HepG2 (cell line): ENCODE measurements around the gene ETHE1. TPM values are rescaled to one million over a fixed set of nuclear protein-coding genes. Genes with fewer than 3 reads are reported as not detected.
"Not testable (repeated sequence)": the region's sequence is repeated elsewhere in the genome, so short reads cannot be mapped to it uniquely, and the experiment has no call there.

Source experiments
- ATAC-seq: fragments of 200-7000 bp; cut with Tn5 transposase; 3 replicates; pipeline ENCODE4 v1.9.1; 2020; ENCODE audit warnings: mild to moderate bottlenecking, moderate library complexity
- BruUV-seq: library from RNA; stranded (reverse); fragments of 400-500 nt; replicated peaks from 2 replicates; lab custom pipeline; 2021; lab: Mats Ljungman, UMichigan
- CTCF ChIA-PET: fragments of 300-600 bp; formaldehyde crosslinking; extraction: SDS; loops from one replicate; lab custom pipeline; 2021; ENCODE audit warnings: low total read pairs, inconsistent platforms, low intra/inter-chr PET ratio; lab: Yijun Ruan, JAX
- POLR2A ChIA-PET: fragments of 350-600 bp; sonication (Branson Sonifier 250); formaldehyde crosslinking; loops from one replicate; lab custom pipeline; 2020; ENCODE audit warnings: antibody characterized with exemption, inconsistent platforms; lab: Yijun Ruan, JAX
- DNase-seq: peaks from one replicate; pipeline ENCODE4 v3.0.0-alpha.2; 2015; ENCODE audit warnings: low spot score
- FAIRE-seq: peaks from 3 replicates; lab custom pipeline; 2011; peaks lifted over from hg19 to GRCh38; lab: Jason Lieb, UNC
- H2AFZ ChIP-seq: one replicate; pipeline ENCODE4 v1.6.1; 2011; ENCODE audit warnings: low read length, inconsistent platforms
- H3K27ac ChIP-seq: fragments of 300-600 bp; 3 replicates; pipeline ENCODE4 v1.8.0; 2011; ENCODE audit warnings: mixed run types, mild to moderate bottlenecking, mixed read lengths, low read length, inconsistent platforms; ENCODE audit not compliant: insufficient read depth; ENCODE audit errors: extremely low read length
- H3K27me3 ChIP-seq, 2 experiments: fragments of 200-600 bp in 1 of 2; 2 replicates in 1 of 2; 3 replicates in 1 of 2; pipeline versions ENCODE4 v1.6.0 to v1.8.0; 2011; ENCODE audit warnings: low read length in 2 of 2, mild to moderate bottlenecking in 2 of 2, moderate library complexity in 2 of 2, inconsistent platforms in 1 of 2; ENCODE audit not compliant: insufficient read depth in 2 of 2, control insufficient read depth in 1 of 2
- H3K36me3 ChIP-seq, 2 experiments: fragments of 200-600 bp in 1 of 2; replicated peaks in 1 of 2; 2 replicates in 1 of 2; 3 replicates in 1 of 2; pipeline versions ENCODE4 v1.5.1 to v1.8.0; 2011; ENCODE audit warnings: low read length in 2 of 2, inconsistent platforms in 1 of 2; ENCODE audit not compliant: insufficient read depth in 2 of 2, control insufficient read depth in 1 of 2
- H3K4me1 ChIP-seq: 2 replicates; pipeline ENCODE4 v1.5.1; 2012; ENCODE audit warnings: low read length, inconsistent platforms; ENCODE audit not compliant: insufficient read depth
- H3K4me2 ChIP-seq: 2 replicates; pipeline ENCODE4 v1.6.0; 2011; ENCODE audit warnings: low read depth, low read length, inconsistent platforms
- H3K4me3 ChIP-seq, 3 experiments: fragments of 200-600 bp in 1 of 3; sonication (generic), shearing (Covaris generic) in 1 of 3; replicated peaks in 1 of 3; 2 replicates each; pipeline ENCODE4 v1.5.1; 2011 to 2016; ENCODE audit warnings: low read length in 3 of 3, inconsistent platforms in 2 of 3, low read depth in 2 of 3, mild to moderate bottlenecking in 2 of 3, control low read depth in 1 of 3, mixed read lengths in 1 of 3; ENCODE audit not compliant: insufficient read depth in 1 of 3
- H3K79me2 ChIP-seq: one replicate; pipeline ENCODE4 v1.6.1; 2011; ENCODE audit warnings: low read length, inconsistent platforms; ENCODE audit not compliant: insufficient read depth
- H3K9ac ChIP-seq: 2 replicates; pipeline ENCODE4 v1.6.0; 2011; ENCODE audit warnings: mild to moderate bottlenecking, low read depth, low read length, inconsistent platforms; ENCODE audit not compliant: insufficient read depth
- H3K9me3 ChIP-seq: 2 replicates; pipeline ENCODE4 v1.5.1; 2012; ENCODE audit warnings: mild to moderate bottlenecking, low read length
- H4K20me1 ChIP-seq: 2 replicates; pipeline ENCODE4 v1.6.0; 2011; ENCODE audit warnings: inconsistent platforms, mild to moderate bottlenecking, low read length, moderate library complexity; ENCODE audit not compliant: insufficient read depth
- ZNF629 ChIP-seq: sonication (generic); formaldehyde crosslinking; conservative IDR thresholded peaks from 2 replicates; pipeline ENCODE4 v1.5.0; 2020; ENCODE audit warnings: missing genetic modification reagents
- ZNF788 ChIP-seq: sonication (generic); formaldehyde crosslinking; IDR thresholded peaks from 2 replicates; pipeline ENCODE4 v1.5.0; 2020; ENCODE audit warnings: mild to moderate bottlenecking, missing genetic modification reagents, borderline replicate concordance
- WGBS: methylation state at CpG from one replicate; pipeline ENCODE4 v1.1.6; 2017; ENCODE audit warnings: low lambda C conversion rate; 5-methylcytosine and 5-hydroxymethylcytosine counted together
- in situ Hi-C: cut with HindIII; loops from 2 replicates; pipeline ENCODE4 v1.10.0; 2017; ENCODE audit warnings: low pct_unique_long_range_greater_than_20kb; ENCODE audit not compliant: extremely low pct_ligation_motif_present
- intact Hi-C: fragments of 100-400 bp; cut with micrococcal nuclease; formaldehyde crosslinking; loops from one replicate; pipeline ENCODE4 v1.10.0; 2022; ENCODE audit not compliant: unreplicated experiment
- polyA plus RNA-seq, 8 experiments: library from polyadenylated mRNA; depleted of rRNA in 3 of 8; stranded (reverse) in 7 of 8; unstranded in 1 of 8; fragments of >200 nt; fragmentation: Illumina TruSeq in 4 of 8; extraction: Trizol in 4 of 8; gene quantifications; 2 replicates each; pipeline versions ENCODE4 v1.2.1 to v1.2.3, GENCODE V29; 2011 to 2016; ENCODE audit warnings: low read depth in 4 of 8, missing spikeins in 1 of 8, mixed read lengths in 1 of 8; ENCODE audit not compliant: insufficient read depth in 1 of 8
- total RNA-seq, 5 experiments: library from RNA; depleted of rRNA; stranded (reverse); fragments of >200 nt; fragmentation: Illumina TruSeq; extraction: Trizol; gene quantifications; 2 replicates each; pipeline ENCODE4 v1.2.3, GENCODE V29; 2016; ENCODE audit warnings: low read depth in 1 of 5

The ETHE1 gene
- total and polyA plus RNA-seq, 2 of the 13 experiments (the other 11 are each of a cell fraction or from before 2014, with no cell fraction given) = 32.5 to 58.4 TPM

GRCh38 chr19:43548706-43549105 is 21.7 kb upstream of the ETHE1 start:
- ChIA-PET CTCF (no interaction called here), POLR2A (no interaction called here)
- Histone ChIP-seq H3K9ac (no peak overlapping the region), H3K36me3 (peaks cover 21 to 40% of the 10 kb centered on the region in 2 experiments; a peak in 4 of 5 replicates), H3K9me3 (no peaks in the 10 kb centered on the region), H3K79me2 (no peaks in the 10 kb centered on the region), H3K27ac (no peak overlapping the region), H3K4me1 (no peaks in the 10 kb centered on the region), H4K20me1 (no peaks in the 10 kb centered on the region), H3K27me3 (no peaks in the 10 kb centered on the region), H3K4me2 (no peak overlapping the region), H3K4me3 (no peak overlapping the region), H2AFZ (no peak overlapping the region)
- intact Hi-C loops (no loop called here), in situ Hi-C loops (no loop called here)
- DNase-seq (no peak), FAIRE-seq (no peak), ATAC-seq (no peak)
- no TSS peak for BruUV-seq
- TF ChIP-seq ZNF629 (CRISPR knock-in tag) (peak; percentile 66), ZNF788 (no peak)
- WGBS = 90% methylated on average over 2 of the region's 2 CpGs

- intact Hi-C loops, H3K4me2 ChIP-seq, H4K20me1 ChIP-seq, BruUV-seq, H3K27me3 ChIP-seq, H3K9me3 ChIP-seq, H3K4me1 ChIP-seq, CTCF ChIA-PET, H3K27ac ChIP-seq, H3K4me3 ChIP-seq, H3K9ac ChIP-seq, POLR2A ChIA-PET, FAIRE-seq, in situ Hi-C loops, ATAC-seq, DNase-seq, H3K79me2 ChIP-seq, H2AFZ ChIP-seq: not testable (repeated sequence)
- peaks cover 22 to 39% of the 10 kb centered on the region in 2 experiments; a peak in 4 of 5 replicates for H3K36me3 ChIP-seq
- 89% methylated on average over 3 of the region's 24 CpGs for WGBS
These were observed 20.9 kb upstream of the ETHE1 start for GRCh38 chr19:43547926-43548325.
